ENCODE measurements around the gene FAM151A. TPM values are rescaled to one million over a fixed set of nuclear protein-coding genes. Genes with fewer than 3 reads are reported as not detected.
A peak's percentile ranks its signal among the peaks of the same experiment; 100 is the strongest.

FAM151A gene
- total and polyA plus RNA-seq, 2 of the 13 experiments (the other 11 are each of a cell fraction or from before 2014, with no cell fraction given): 0.29 to 3.6 TPM

DNA sequence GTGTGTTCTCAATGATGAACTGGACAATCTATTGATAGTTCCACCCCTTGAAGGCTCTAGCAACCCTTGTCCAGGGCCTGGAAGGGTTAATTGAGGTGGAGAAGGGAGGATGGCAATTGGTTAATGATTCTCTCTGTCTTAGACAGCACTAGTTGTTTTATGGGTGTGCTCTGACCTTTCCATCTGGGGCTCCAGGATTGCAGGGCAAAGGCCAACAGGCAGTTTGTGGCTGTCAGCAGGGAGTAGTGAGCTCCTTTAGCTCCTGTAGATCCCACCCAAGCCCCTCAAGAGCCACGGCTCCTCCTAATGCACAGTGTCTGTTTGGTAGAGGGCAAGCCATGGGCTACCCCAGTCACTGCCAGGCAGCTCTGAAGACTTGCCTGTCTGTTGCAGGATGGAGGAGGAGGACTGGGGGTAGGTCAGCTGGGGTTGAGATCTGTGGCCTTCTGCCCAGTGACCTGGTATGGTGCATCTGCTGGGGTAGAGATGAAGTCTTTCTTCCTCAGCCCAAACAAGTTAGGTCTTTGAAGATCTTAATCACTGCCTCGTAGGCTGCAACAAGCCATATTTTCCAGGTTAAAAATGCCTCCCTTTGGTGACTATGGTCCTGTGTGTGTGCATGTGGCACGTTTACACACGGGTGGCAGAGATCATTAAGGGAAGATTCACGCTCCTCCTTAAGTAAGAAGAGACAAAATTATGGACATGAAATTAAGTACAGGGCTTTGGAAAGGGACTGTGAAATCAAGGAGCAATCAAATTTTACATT, 26.0 kb upstream of the FAM151A start (continued):
- TF ChIP-seq NONO (IDR thresholded peaks at IDR 0.05) (no peak), NONO (CRISPR knock-in tag; conservative IDR thresholded peaks at IDR 0.05) (peak; percentile 16; the same call in 1 of the 2 replicates), MBNL3 (CRISPR knock-in tag; conservative IDR thresholded peaks at IDR 0.05) (no peak), TCF7 (IDR thresholded peaks at IDR 0.05; ENCODE audit: low read depth) (0 out of 2 replicates have a peak, but pooled peaks have one; percentile 17), ZNF430 (CRISPR knock-in tag; IDR thresholded peaks at IDR 0.05) (0 out of 2 replicates have a peak, but pooled peaks have one; percentile 44), ZNF562 (CRISPR knock-in tag; IDR thresholded peaks at IDR 0.05; ENCODE audit: borderline replicate concordance) (no peak), ZNF788 (CRISPR knock-in tag; IDR thresholded peaks at IDR 0.05; ENCODE audit: borderline replicate concordance) (peak; percentile 73)
- TF ChIP-seq, protein P1, sequence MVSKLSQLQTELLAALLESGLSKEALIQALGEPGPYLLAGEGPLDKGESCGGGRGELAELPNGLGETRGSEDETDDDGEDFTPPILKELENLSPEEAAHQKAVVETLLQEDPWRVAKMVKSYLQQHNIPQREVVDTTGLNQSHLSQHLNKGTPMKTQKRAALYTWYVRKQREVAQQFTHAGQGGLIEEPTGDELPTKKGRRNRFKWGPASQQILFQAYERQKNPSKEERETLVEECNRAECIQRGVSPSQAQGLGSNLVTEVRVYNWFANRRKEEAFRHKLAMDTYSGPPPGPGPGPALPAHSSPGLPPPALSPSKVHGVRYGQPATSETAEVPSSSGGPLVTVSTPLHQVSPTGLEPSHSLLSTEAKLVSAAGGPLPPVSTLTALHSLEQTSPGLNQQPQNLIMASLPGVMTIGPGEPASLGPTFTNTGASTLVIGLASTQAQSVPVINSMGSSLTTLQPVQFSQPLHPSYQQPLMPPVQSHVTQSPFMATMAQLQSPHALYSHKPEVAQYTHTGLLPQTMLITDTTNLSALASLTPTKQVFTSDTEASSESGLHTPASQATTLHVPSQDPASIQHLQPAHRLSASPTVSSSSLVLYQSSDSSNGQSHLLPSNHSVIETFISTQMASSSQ (IDR thresholded peaks at IDR 0.05; ENCODE audit: low read depth): peak; percentile 97
- TF ChIP-seq, protein P1 (CRISPR knock-in tag; IDR thresholded peaks at IDR 0.05; ENCODE audit: borderline replicate concordance): peak; percentile 98
- TF ChIP-seq, protein P2, sequence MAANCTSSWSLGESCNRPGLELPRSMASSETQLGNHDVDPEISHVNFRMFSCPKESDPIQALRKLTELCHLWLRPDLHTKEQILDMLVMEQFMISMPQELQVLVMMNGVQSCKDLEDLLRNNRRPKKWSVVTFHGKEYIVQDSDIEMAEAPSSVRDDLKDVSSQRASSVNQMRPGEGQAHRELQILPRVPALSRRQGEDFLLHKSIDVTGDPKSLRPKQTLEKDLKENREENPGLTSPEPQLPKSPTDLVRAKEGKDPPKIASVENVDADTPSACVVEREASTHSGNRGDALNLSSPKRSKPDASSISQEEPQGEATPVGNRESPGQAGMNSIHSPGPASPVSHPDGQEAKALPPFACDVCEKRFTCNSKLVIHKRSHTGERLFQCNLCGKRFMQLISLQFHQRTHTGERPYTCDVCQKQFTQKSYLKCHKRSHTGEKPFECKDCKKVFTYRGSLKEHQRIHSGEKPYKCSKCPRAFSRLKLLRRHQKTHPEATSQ (CRISPR knock-in tag; IDR thresholded peaks at IDR 0.05; ENCODE audit: borderline replicate concordance): peak; percentile 65; the same call in 1 of the 2 replicates
- TF ChIP-seq, protein P3, sequence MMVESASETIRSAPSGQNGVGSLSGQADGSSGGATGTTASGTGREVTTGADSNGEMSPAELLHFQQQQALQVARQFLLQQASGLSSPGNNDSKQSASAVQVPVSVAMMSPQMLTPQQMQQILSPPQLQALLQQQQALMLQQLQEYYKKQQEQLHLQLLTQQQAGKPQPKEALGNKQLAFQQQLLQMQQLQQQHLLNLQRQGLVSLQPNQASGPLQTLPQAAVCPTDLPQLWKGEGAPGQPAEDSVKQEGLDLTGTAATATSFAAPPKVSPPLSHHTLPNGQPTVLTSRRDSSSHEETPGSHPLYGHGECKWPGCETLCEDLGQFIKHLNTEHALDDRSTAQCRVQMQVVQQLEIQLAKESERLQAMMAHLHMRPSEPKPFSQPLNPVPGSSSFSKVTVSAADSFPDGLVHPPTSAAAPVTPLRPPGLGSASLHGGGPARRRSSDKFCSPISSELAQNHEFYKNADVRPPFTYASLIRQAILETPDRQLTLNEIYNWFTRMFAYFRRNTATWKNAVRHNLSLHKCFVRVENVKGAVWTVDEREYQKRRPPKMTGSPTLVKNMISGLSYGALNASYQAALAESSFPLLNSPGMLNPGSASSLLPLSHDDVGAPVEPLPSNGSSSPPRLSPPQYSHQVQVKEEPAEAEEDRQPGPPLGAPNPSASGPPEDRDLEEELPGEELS (CRISPR knock-in tag; IDR thresholded peaks at IDR 0.05): peak; percentile 77
- TF ChIP-seq, protein P4, sequence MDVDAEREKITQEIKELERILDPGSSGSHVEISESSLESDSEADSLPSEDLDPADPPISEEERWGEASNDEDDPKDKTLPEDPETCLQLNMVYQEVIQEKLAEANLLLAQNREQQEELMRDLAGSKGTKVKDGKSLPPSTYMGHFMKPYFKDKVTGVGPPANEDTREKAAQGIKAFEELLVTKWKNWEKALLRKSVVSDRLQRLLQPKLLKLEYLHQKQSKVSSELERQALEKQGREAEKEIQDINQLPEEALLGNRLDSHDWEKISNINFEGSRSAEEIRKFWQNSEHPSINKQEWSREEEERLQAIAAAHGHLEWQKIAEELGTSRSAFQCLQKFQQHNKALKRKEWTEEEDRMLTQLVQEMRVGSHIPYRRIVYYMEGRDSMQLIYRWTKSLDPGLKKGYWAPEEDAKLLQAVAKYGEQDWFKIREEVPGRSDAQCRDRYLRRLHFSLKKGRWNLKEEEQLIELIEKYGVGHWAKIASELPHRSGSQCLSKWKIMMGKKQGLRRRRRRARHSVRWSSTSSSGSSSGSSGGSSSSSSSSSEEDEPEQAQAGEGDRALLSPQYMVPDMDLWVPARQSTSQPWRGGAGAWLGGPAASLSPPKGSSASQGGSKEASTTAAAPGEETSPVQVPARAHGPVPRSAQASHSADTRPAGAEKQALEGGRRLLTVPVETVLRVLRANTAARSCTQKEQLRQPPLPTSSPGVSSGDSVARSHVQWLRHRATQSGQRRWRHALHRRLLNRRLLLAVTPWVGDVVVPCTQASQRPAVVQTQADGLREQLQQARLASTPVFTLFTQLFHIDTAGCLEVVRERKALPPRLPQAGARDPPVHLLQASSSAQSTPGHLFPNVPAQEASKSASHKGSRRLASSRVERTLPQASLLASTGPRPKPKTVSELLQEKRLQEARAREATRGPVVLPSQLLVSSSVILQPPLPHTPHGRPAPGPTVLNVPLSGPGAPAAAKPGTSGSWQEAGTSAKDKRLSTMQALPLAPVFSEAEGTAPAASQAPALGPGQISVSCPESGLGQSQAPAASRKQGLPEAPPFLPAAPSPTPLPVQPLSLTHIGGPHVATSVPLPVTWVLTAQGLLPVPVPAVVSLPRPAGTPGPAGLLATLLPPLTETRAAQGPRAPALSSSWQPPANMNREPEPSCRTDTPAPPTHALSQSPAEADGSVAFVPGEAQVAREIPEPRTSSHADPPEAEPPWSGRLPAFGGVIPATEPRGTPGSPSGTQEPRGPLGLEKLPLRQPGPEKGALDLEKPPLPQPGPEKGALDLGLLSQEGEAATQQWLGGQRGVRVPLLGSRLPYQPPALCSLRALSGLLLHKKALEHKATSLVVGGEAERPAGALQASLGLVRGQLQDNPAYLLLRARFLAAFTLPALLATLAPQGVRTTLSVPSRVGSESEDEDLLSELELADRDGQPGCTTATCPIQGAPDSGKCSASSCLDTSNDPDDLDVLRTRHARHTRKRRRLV (CRISPR knock-in tag; IDR thresholded peaks at IDR 0.05): no peak
- TF ChIP-seq, protein P5, sequence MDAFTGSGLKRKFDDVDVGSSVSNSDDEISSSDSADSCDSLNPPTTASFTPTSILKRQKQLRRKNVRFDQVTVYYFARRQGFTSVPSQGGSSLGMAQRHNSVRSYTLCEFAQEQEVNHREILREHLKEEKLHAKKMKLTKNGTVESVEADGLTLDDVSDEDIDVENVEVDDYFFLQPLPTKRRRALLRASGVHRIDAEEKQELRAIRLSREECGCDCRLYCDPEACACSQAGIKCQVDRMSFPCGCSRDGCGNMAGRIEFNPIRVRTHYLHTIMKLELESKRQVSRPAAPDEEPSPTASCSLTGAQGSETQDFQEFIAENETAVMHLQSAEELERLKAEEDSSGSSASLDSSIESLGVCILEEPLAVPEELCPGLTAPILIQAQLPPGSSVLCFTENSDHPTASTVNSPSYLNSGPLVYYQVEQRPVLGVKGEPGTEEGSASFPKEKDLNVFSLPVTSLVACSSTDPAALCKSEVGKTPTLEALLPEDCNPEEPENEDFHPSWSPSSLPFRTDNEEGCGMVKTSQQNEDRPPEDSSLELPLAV (CRISPR knock-in tag; conservative IDR thresholded peaks at IDR 0.05; ENCODE audit: low read depth): no peak

All from HepG2 (cell line).